BLaER1 (cell line): ENCODE results near the gene CACNA2D3.

Experiments
- H3K27ac ChIP-seq: shearing (Covaris generic); formaldehyde crosslinking; 2 replicates; pipeline ENCODE4 v1.8.1; 2022
- H3K27me3 ChIP-seq: shearing (Covaris generic); formaldehyde crosslinking; 2 replicates; pipeline ENCODE4 v1.8.1; 2022
- H3K36me3 ChIP-seq: shearing (Covaris generic); formaldehyde crosslinking; 2 replicates; pipeline ENCODE4 v1.8.1; 2022
- H3K4me1 ChIP-seq: shearing (Covaris generic); formaldehyde crosslinking; 2 replicates; pipeline ENCODE4 v1.8.1; 2022
- H3K4me2 ChIP-seq: shearing (Covaris generic); formaldehyde crosslinking; 2 replicates; pipeline ENCODE4 v1.8.1; 2022
- H3K4me3 ChIP-seq: shearing (Covaris generic); formaldehyde crosslinking; 2 replicates; pipeline ENCODE4 v1.8.1; 2022
- H3K9ac ChIP-seq: shearing (Covaris generic); formaldehyde crosslinking; 2 replicates; pipeline ENCODE4 v1.8.1; 2022
- H3K9me3 ChIP-seq: shearing (Covaris generic); formaldehyde crosslinking; 2 replicates; pipeline ENCODE4 v1.8.1; 2022
- H4K20me1 ChIP-seq: shearing (Covaris generic); formaldehyde crosslinking; 2 replicates; pipeline ENCODE4 v1.8.1; 2022
- Cebpa-rat ChIP-seq: shearing (Covaris generic); IDR thresholded peaks from 2 replicates; pipeline ENCODE4 v1.8.1; 2022

CACNA2D3 gene

GRCh38 chr3:54871867-54872266 lies 749.5 kb downstream of the CACNA2D3 start:
- Histone ChIP-seq H3K4me2 (no peak overlapping the region), H3K4me3 (no peak overlapping the region), H4K20me1 (no peaks in the 10 kb centered on the region), H3K27me3 (no peaks in the 10 kb centered on the region), H3K9ac (no peak overlapping the region), H3K36me3 (no peaks in the 10 kb centered on the region), H3K27ac (no peak overlapping the region), H3K9me3 (no peaks in the 10 kb centered on the region), H3K4me1 (peaks cover 11% of the 10 kb centered on the region)
- TF ChIP-seq Cebpa-rat = no peak

- H3K27ac ChIP-seq = no peak overlapping the region
- no peaks in the 10 kb centered on the region for H3K9me3 ChIP-seq
- H3K27me3 ChIP-seq = no peaks in the 10 kb centered on the region
- no peak overlapping the region for H3K4me3 ChIP-seq
- peaks cover 6% of the 10 kb centered on the region for H3K4me1 ChIP-seq
- no peak for TF ChIP-seq Cebpa-rat
- no peak overlapping the region for H3K4me2 ChIP-seq
- H4K20me1 ChIP-seq = no peaks in the 10 kb centered on the region
- H3K9ac ChIP-seq = no peak overlapping the region
- H3K36me3 ChIP-seq = no peaks in the 10 kb centered on the region
Measured at GRCh38 chr3:54873059-54874010, 751.0 kb downstream of the CACNA2D3 start.

GRCh38 chr3:54874816-54875556 lies 752.6 kb downstream of the CACNA2D3 start:
- no peaks in the 10 kb centered on the region for H4K20me1 ChIP-seq
- no peak for TF ChIP-seq Cebpa-rat

GRCh38 chr3:54875596-54876268 lies 753.4 kb downstream of the CACNA2D3 start:
- no peaks in the 10 kb centered on the region for H3K36me3 ChIP-seq
- H3K27me3 ChIP-seq = no peaks in the 10 kb centered on the region
- H3K4me3 ChIP-seq = no peak overlapping the region
- H3K9ac ChIP-seq = no peak overlapping the region
- H3K9me3 ChIP-seq = no peaks in the 10 kb centered on the region
- H3K4me1 ChIP-seq = peaks cover 6% of the 10 kb centered on the region
- TF ChIP-seq Cebpa-rat = no peak
- H3K4me2 ChIP-seq = 0 out of 2 replicates have a peak overlapping the region, but pooled peaks have one; percentile 8
- H3K27ac ChIP-seq = no peak overlapping the region
- no peaks in the 10 kb centered on the region for H4K20me1 ChIP-seq

More at GRCh38 chr3:54874816-54875556, 752.6 kb downstream of the CACNA2D3 start:
- H3K4me3 ChIP-seq = no peak overlapping the region
- no peaks in the 10 kb centered on the region for H3K9me3 ChIP-seq
- H3K9ac ChIP-seq = no peak overlapping the region
- no peaks in the 10 kb centered on the region for H3K36me3 ChIP-seq
- no peaks in the 10 kb centered on the region for H3K27me3 ChIP-seq
- peaks cover 6% of the 10 kb centered on the region for H3K4me1 ChIP-seq
- H3K4me2 ChIP-seq = 0 out of 2 replicates have a peak overlapping the region, but pooled peaks have one; percentile 8
- H3K27ac ChIP-seq = no peak overlapping the region

- Histone ChIP-seq H4K20me1 (no peaks in the 10 kb centered on the region), H3K9me3 (no peaks in the 10 kb centered on the region), H3K27ac (no peak overlapping the region), H3K36me3 (no peaks in the 10 kb centered on the region), H3K27me3 (no peaks in the 10 kb centered on the region), H3K4me1 (peaks cover 6% of the 10 kb centered on the region), H3K4me2 (no peak overlapping the region), H3K4me3 (no peak overlapping the region), H3K9ac (no peak overlapping the region)
- no peak for TF ChIP-seq Cebpa-rat
Measured at GRCh38 chr3:54876694-54877093, 754.3 kb downstream of the CACNA2D3 start.

GRCh38 chr3:54877730-54878129 lies 755.4 kb downstream of the CACNA2D3 start:
- no peak for TF ChIP-seq Cebpa-rat
- H4K20me1 ChIP-seq = no peaks in the 10 kb centered on the region
- H3K4me3 ChIP-seq = no peak overlapping the region
- H3K9me3 ChIP-seq = no peaks in the 10 kb centered on the region
- no peaks in the 10 kb centered on the region for H3K36me3 ChIP-seq
- H3K4me1 ChIP-seq = peaks cover 6% of the 10 kb centered on the region
- H3K27me3 ChIP-seq = no peaks in the 10 kb centered on the region
- H3K4me2 ChIP-seq = no peak overlapping the region
- no peak overlapping the region for H3K9ac ChIP-seq
- no peak overlapping the region for H3K27ac ChIP-seq

GRCh38 chr3:54878145-54878544 lies 755.8 kb downstream of the CACNA2D3 start:
- peaks cover 6% of the 10 kb centered on the region for H3K4me1 ChIP-seq
- no peaks in the 10 kb centered on the region for H3K36me3 ChIP-seq
- H3K9ac ChIP-seq = no peak overlapping the region
- no peaks in the 10 kb centered on the region for H4K20me1 ChIP-seq
- H3K9me3 ChIP-seq = no peaks in the 10 kb centered on the region
- no peaks in the 10 kb centered on the region for H3K27me3 ChIP-seq
- H3K4me2 ChIP-seq = no peak overlapping the region
- no peak overlapping the region for H3K4me3 ChIP-seq
- no peak for TF ChIP-seq Cebpa-rat
- no peak overlapping the region for H3K27ac ChIP-seq

GRCh38 chr3:54882129-54882833 lies 759.9 kb downstream of the CACNA2D3 start:
- no peak overlapping the region for H3K4me3 ChIP-seq
- H3K36me3 ChIP-seq = no peaks in the 10 kb centered on the region
- H3K27ac ChIP-seq = no peak overlapping the region
- no peak for TF ChIP-seq Cebpa-rat
- H3K4me1 ChIP-seq = no peaks in the 10 kb centered on the region
- H3K9ac ChIP-seq = no peak overlapping the region
- no peaks in the 10 kb centered on the region for H3K9me3 ChIP-seq
- no peaks in the 10 kb centered on the region for H3K27me3 ChIP-seq
- H3K4me2 ChIP-seq = no peak overlapping the region
- no peaks in the 10 kb centered on the region for H4K20me1 ChIP-seq

- no peaks in the 10 kb centered on the region for H3K27me3 ChIP-seq
- H3K4me2 ChIP-seq = no peak overlapping the region
- TF ChIP-seq Cebpa-rat = no peak
- no peak overlapping the region for H3K27ac ChIP-seq
- H3K9me3 ChIP-seq = no peaks in the 10 kb centered on the region
- H3K9ac ChIP-seq = no peak overlapping the region
- no peaks in the 10 kb centered on the region for H3K36me3 ChIP-seq
- H3K4me3 ChIP-seq = no peak overlapping the region
- no peaks in the 10 kb centered on the region for H3K4me1 ChIP-seq
- no peaks in the 10 kb centered on the region for H4K20me1 ChIP-seq
Measured at GRCh38 chr3:54888162-54888561, 765.8 kb downstream of the CACNA2D3 start.
